ENCODE results near the gene SMIM7. TPM values are rescaled to one million over a fixed set of nuclear protein-coding genes. Genes with fewer than 3 reads are reported as not detected.

Gene SMIM7
- total RNA-seq = 60.6 and 68.7 TPM in 2 replicates

GRCh38 chr19:16659832-16660708 lies at the start of gene SMIM7:
Gene SMIM7 (minus strand): TSS chr19:16660144. CDS start chr19:16660110, 34 bp downstream.
- peak; percentile 98 for DNase-seq (ENCODE audit: low read depth)
- H3K4me3 ChIP-seq (ENCODE audit: low read depth, low read length) = peak within 1 kb of the TSS; percentile 96

DNA sequence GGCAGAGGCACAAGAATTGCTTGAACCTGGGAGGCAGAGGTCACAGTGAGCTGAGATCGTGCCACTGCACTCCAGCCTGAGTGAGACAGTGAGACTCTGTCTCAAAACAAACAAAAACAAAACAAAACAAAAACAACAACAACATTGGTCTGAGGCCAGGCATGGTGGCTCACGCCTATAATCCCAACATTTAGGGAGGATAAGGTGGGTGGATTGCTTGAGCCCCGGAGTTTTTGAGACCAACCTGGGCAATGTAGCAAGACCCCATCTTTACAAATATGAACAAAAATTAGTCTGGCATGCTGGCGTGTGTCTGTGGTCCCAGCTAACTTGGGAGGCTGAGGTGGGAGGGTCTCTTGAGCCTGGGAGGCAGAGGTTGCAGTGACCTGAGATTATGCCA lies 43.7 kb upstream of the SMIM7 start:
- no peak overlapping the region for H3K4me3 ChIP-seq (ENCODE audit: low read depth, low read length)
- TF ChIP-seq, protein P1, sequence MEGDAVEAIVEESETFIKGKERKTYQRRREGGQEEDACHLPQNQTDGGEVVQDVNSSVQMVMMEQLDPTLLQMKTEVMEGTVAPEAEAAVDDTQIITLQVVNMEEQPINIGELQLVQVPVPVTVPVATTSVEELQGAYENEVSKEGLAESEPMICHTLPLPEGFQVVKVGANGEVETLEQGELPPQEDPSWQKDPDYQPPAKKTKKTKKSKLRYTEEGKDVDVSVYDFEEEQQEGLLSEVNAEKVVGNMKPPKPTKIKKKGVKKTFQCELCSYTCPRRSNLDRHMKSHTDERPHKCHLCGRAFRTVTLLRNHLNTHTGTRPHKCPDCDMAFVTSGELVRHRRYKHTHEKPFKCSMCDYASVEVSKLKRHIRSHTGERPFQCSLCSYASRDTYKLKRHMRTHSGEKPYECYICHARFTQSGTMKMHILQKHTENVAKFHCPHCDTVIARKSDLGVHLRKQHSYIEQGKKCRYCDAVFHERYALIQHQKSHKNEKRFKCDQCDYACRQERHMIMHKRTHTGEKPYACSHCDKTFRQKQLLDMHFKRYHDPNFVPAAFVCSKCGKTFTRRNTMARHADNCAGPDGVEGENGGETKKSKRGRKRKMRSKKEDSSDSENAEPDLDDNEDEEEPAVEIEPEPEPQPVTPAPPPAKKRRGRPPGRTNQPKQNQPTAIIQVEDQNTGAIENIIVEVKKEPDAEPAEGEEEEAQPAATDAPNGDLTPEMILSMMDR (IDR thresholded peaks at IDR 0.05; ENCODE audit: insufficient read depth, low read depth, low read length) = no peak
- no peak for DNase-seq (ENCODE audit: low read depth)

More at GRCh38 chr19:16659832-16660708, at the start of gene SMIM7:
- TF ChIP-seq, protein P1 (IDR thresholded peaks at IDR 0.05; ENCODE audit: insufficient read depth, low read depth, low read length) = peak; percentile 8

DNA sequence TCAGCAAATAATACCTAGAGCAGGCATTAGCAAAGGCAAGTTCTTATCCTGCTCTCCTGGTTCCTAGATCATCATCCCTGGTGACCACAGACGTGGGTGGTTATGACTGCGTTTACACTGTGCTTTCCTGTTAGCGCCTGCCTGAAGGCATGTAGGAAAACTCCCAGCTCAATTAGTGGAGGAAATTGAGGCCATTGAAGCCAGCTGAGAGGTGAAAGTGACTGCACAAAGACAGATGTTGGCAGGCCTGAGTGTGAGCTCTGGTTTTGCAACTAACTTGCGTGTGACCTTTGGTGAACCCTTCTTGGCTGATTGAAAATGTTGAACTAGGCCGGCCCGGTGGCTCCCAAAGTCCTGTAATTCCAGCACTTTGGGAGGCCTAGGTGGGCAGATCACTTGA lies 42.2 kb upstream of the SMIM7 start:
- TF ChIP-seq, protein P1 (IDR thresholded peaks at IDR 0.05; ENCODE audit: insufficient read depth, low read depth, low read length) = no peak
- peak; percentile 49 for DNase-seq (ENCODE audit: low read depth)
- no peak overlapping the region for H3K4me3 ChIP-seq (ENCODE audit: low read depth, low read length)

GRCh38 chr19:16698914-16699313 lies 39.0 kb upstream of the SMIM7 start:
- H3K4me3 ChIP-seq (ENCODE audit: low read depth, low read length) = no peak overlapping the region
- DNase-seq (ENCODE audit: low read depth) = no peak
- TF ChIP-seq, protein P1 (IDR thresholded peaks at IDR 0.05; ENCODE audit: insufficient read depth, low read depth, low read length) = no peak

DNA sequence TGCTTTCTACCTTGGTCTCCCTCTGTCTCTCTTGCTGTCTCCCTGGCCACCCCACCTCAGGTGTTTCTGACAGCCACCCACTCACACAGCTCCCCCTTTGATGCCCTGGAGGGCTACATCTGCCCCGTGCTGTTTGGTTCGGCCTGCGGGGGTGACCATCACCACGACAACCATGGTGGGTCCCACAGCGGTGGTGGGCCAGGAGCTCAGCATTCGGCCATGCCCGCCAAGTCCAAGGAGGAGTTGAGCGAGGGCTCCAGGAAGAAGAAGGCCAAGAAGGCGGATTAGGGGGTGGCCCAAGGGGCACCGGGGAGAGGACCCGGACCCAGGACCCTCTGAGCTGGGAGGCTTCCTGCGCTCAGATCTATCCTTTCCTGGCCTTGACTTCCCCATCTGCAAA lies 28.1 kb upstream of the SMIM7 start:
- TF ChIP-seq, protein P1 (IDR thresholded peaks at IDR 0.05; ENCODE audit: insufficient read depth, low read depth, low read length) = no peak
- DNase-seq (ENCODE audit: low read depth) = no peak
- no peak overlapping the region for H3K4me3 ChIP-seq (ENCODE audit: low read depth, low read length)

DNA sequence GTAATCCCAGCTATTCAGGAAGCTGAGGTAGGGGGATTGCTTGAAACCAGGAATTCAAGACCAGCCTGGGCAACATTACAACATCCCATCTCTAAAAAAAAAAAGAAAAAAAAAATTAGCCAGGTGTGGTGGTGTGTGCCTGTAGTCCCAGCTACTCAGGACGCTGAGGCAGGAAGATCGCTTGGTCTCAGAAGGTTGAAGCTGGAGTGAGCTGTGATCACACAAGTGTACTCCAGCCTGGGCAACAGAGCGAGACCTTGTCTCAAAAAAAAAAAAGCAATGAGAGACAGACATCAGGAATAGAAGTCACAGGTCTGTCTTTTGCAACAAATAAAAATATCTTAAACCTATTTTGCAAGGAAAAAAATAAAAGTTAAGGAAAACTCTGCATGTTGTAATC lies 24.3 kb upstream of the SMIM7 start:
- TF ChIP-seq, protein P1 (IDR thresholded peaks at IDR 0.05; ENCODE audit: insufficient read depth, low read depth, low read length) = no peak
- DNase-seq (ENCODE audit: low read depth) = no peak
- H3K4me3 ChIP-seq (ENCODE audit: low read depth, low read length) = no peak overlapping the region

Measured in fibroblast of villous mesenchyme (primary cell).